Hepatocyte (in vitro differentiated cells): Measurements from ENCODE around the gene GNG7.
"Not testable (repeated sequence)": the region's sequence is repeated elsewhere in the genome, so short reads cannot be mapped to it uniquely, and the experiment has no call there.

Experiments
- EZH2 ChIP-seq: fragments of 200-600 bp; sonication (generic); IDR thresholded peaks from 2 replicates; pipeline ENCODE4 v1.6.1; 2016; ENCODE audit warnings: antibody characterized with exemption, mild to moderate bottlenecking, borderline replicate concordance
- TF ChIP-seq, protein P1 (sequence below): fragments of 200-600 bp; sonication (generic); IDR thresholded peaks from 2 replicates; pipeline ENCODE4 v1.5.1; 2016; ENCODE audit warnings: antibody characterized with exemption, mild to moderate bottlenecking; ENCODE audit not compliant: poor library complexity

DNA sequence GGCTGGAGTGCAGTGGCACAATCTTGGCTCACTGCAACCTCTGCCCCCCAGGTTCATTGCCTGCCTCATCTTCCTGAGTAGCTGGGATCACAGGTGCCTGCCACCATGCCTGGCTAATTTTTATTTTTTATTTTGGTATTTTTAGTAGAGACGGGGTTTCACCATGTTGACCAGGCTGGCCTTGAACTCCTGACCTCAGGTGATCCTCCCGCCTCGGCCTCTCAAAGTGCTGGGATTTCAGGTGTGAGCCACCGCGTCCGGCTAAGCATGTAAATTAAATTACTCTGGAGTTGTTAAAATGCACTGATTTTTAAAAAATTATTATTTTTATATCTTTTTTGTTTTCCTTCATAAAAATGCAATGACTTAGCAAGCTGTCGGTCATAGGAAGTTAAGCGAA is 195.8 kb downstream of the GNG7 start:
- TF ChIP-seq, protein P1, sequence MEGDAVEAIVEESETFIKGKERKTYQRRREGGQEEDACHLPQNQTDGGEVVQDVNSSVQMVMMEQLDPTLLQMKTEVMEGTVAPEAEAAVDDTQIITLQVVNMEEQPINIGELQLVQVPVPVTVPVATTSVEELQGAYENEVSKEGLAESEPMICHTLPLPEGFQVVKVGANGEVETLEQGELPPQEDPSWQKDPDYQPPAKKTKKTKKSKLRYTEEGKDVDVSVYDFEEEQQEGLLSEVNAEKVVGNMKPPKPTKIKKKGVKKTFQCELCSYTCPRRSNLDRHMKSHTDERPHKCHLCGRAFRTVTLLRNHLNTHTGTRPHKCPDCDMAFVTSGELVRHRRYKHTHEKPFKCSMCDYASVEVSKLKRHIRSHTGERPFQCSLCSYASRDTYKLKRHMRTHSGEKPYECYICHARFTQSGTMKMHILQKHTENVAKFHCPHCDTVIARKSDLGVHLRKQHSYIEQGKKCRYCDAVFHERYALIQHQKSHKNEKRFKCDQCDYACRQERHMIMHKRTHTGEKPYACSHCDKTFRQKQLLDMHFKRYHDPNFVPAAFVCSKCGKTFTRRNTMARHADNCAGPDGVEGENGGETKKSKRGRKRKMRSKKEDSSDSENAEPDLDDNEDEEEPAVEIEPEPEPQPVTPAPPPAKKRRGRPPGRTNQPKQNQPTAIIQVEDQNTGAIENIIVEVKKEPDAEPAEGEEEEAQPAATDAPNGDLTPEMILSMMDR, result not testable (repeated sequence)
- not testable (repeated sequence) for TF ChIP-seq EZH2
